K562 (cell line): Measurements from ENCODE around the gene CBX2. TPM values are rescaled to one million over a fixed set of nuclear protein-coding genes. Genes with fewer than 3 reads are reported as not detected.

Experiments used
- ATF1 ChIP-seq, 2 experiments: fragments of 450-650 bp in 1 of 2; IDR thresholded peaks; 2 replicates each; pipeline ENCODE4 v1.6.1; 2016; ENCODE audit warnings: missing compliant biosample characterization in 1 of 2, missing genetic modification characterization in 1 of 2
- BRF1 ChIP-seq: IDR thresholded peaks from 3 replicates; pipeline ENCODE4 v1.6.1; 2011; ENCODE audit warnings: borderline replicate concordance, mild to moderate bottlenecking; ENCODE audit not compliant: insufficient read length; ENCODE audit errors: extremely low read depth
- C11orf30 ChIP-seq: fragments of 450-650 bp; IDR thresholded peaks from 2 replicates; pipeline ENCODE4 v1.6.1; 2016; ENCODE audit warnings: low read depth, mild to moderate bottlenecking
- COPS2 ChIP-seq: fragments of 450-650 bp; conservative IDR thresholded peaks from 2 replicates; pipeline ENCODE4 v1.6.1; 2016; ENCODE audit warnings: mild to moderate bottlenecking, moderate library complexity
- CREB1 ChIP-seq, 2 experiments: sonication (generic) in 1 of 2; formaldehyde crosslinking in 1 of 2; IDR thresholded peaks; 2 replicates each; pipeline versions ENCODE4 v1.6.1 to v1.8.0; 2012 to 2022; ENCODE audit warnings: inconsistent platforms in 1 of 2, mild to moderate bottlenecking in 1 of 2, missing genetic modification reagents in 1 of 2, moderate library complexity in 1 of 2
- EGR1 ChIP-seq: fragments of 450-650 bp; conservative IDR thresholded peaks from 2 replicates; pipeline ENCODE4 v1.6.1; 2017; ENCODE audit warnings: mild to moderate bottlenecking
- KLF1 ChIP-seq: fragments of 450-650 bp; IDR thresholded peaks from 2 replicates; pipeline ENCODE4 v1.6.1; 2016; ENCODE audit warnings: missing genetic modification characterization, missing compliant biosample characterization
- L3MBTL2 ChIP-seq: fragments of 450-650 bp; IDR thresholded peaks from 2 replicates; pipeline ENCODE4 v1.6.1; 2016; ENCODE audit warnings: mild to moderate bottlenecking, moderate library complexity
- MYC ChIP-seq, 2 experiments: fragments of 250-450 bp in 1 of 2; sonication (Bioruptor Pico) in 1 of 2; IDR thresholded peaks; 2 replicates each; pipeline versions ENCODE4 v1.5.1 to v1.6.1; 2012 to 2021; ENCODE audit warnings: low read depth in 2 of 2, borderline replicate concordance in 1 of 2, improper control_type of control experiment in 1 of 2, low read length in 1 of 2, mild to moderate bottlenecking in 1 of 2, moderate library complexity in 1 of 2
- NEUROD1 ChIP-seq: fragments of 150-350 bp; IDR thresholded peaks from 2 replicates; pipeline ENCODE4 v1.6.1; 2014; ENCODE audit warnings: borderline replicate concordance, low read length, low read depth; ENCODE audit not compliant: partially characterized antibody
- POLR2B ChIP-seq: fragments of 450-650 bp; IDR thresholded peaks from 2 replicates; pipeline ENCODE4 v1.6.1; 2018; ENCODE audit warnings: low read depth; ENCODE audit not compliant: partially characterized antibody
- RBBP5 ChIP-seq: fragments of 200-600 bp; sonication (generic); IDR thresholded peaks from 2 replicates; pipeline ENCODE4 v1.6.1; 2012; ENCODE audit warnings: borderline replicate concordance, mild to moderate bottlenecking, low read length, control low read depth, inconsistent platforms; ENCODE audit not compliant: insufficient read depth, poor library complexity, severe bottlenecking
- RHOXF2B ChIP-seq: fragments of 250-450 bp; sonication (Bioruptor Pico); conservative IDR thresholded peaks from 2 replicates; pipeline ENCODE4 v1.5.1; 2021
- TSC22D4 ChIP-seq: fragments of 450-650 bp; IDR thresholded peaks from 2 replicates; pipeline ENCODE4 v1.6.1; 2016; ENCODE audit warnings: missing genetic modification characterization, missing biosample characterization, control low read depth
- ZBTB8A ChIP-seq: fragments of 450-650 bp; IDR thresholded peaks from 2 replicates; pipeline ENCODE4 v1.6.1; 2018; ENCODE audit warnings: mild to moderate bottlenecking, moderate library complexity; ENCODE audit not compliant: partially characterized antibody
- ZKSCAN1 ChIP-seq: fragments of 150-350 bp; IDR thresholded peaks from 2 replicates; pipeline ENCODE4 v1.6.1; 2016; ENCODE audit warnings: low read depth, low read length
- polyA plus RNA-seq, 8 experiments: library from polyadenylated mRNA; depleted of rRNA in 4 of 8; stranded (reverse) in 5 of 8; unstranded in 3 of 8; fragments of >200 nt; fragmentation: Nextera tagmentation in 2 of 8; fragmentation: Illumina TruSeq in 1 of 8; extraction: Ambion mirVana in 2 of 8; extraction: Trizol in 1 of 8; gene quantifications; 2 replicates each; pipeline versions ENCODE4 v1.2.1 to v1.2.3, GENCODE V29; 2011 to 2014; ENCODE audit warnings: inconsistent platforms in 1 of 8, missing spikeins in 1 of 8
- total RNA-seq, 7 experiments: library from RNA; depleted of rRNA in 6 of 7; stranded (reverse); fragments of >200 nt in 6 of 7; fragmentation: Illumina TruSeq in 2 of 7; extraction: Trizol in 2 of 7; gene quantifications; 2 replicates each; pipeline versions ENCODE4 v1.2.1 to v1.2.3, GENCODE V29; 2011 to 2021; ENCODE audit warnings: low replicate concordance in 1 of 7
- TF ChIP-seq, protein P1 (sequence below): sonication (generic); formaldehyde crosslinking; IDR thresholded peaks from 2 replicates; pipeline ENCODE4 v1.5.0; 2020; ENCODE audit warnings: missing genetic modification reagents
- TF ChIP-seq, protein P2 (sequence below): fragments of 450-650 bp; IDR thresholded peaks from 2 replicates; pipeline ENCODE4 v1.6.1; 2016; ENCODE audit warnings: mild to moderate bottlenecking

CBX2 gene
- total and polyA plus RNA-seq, 9 of the 15 experiments (the other 6 are each of a cell fraction or from before 2014, with no cell fraction given): 0.66 to 26.9 (median 13.9) TPM

DNA sequence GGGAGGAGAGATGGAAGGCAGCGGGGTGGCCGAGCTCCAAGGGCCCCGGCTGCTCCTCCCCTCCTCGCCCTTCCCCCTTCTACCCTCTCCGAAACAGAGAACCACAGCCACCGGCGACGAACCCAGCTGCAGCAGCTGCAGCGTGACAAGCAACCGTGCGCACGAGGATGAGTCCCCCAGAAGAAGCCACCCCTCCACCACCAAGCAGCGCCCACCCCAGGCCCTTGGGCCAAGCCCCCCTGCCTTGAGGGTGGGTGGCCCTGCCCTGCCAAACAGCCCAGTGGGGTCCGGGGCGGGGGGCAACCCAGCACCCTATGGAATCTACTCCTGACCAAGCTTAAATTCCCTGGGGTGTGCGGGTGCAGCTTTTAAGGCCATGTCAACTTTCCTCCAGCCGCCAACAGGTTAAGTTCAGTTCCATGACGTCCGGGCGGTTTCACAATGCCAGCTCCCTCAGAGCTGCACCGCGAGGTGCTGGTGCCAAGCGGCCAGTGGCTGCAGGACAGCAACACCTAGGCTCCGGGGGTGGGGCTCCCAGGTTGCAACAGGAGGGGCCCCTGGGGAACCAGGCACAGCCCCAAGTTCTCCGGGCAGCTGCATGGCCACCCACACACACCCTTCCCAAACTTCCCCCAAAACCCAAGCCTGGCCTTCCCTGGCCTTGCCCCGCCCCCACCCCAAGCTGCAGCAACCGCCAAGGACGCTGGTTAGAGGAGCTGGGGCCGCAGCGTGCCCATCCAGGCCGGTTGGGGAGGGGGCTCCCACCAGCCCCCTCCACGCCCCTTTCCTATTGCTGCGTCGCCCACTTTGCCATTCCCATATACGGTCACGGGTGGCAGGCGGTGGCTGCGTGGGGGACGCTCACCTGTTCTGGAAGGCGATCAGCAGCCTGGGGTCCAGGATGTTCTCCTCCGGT lies 59.3 kb downstream of the CBX2 start (continued):
- TF ChIP-seq MYC (IDR thresholded peaks at IDR 0.05; ENCODE audit: low read depth, low read length): peak; percentile 10; the same call in 1 of the 2 replicates
- no peak for TF ChIP-seq MYC (CRISPR knock-in tag; IDR thresholded peaks at IDR 0.05; ENCODE audit: borderline replicate concordance, low read depth)
- TF ChIP-seq NEUROD1: no peak
- no peak for TF ChIP-seq COPS2
- TF ChIP-seq EGR1: peak; percentile 43; the same call in 1 of the 2 replicates
- TF ChIP-seq ZBTB8A: no peak
- TF ChIP-seq L3MBTL2: peak; percentile 54
- no peak for TF ChIP-seq RHOXF2B (CRISPR knock-in tag)
- peak; percentile 11 for TF ChIP-seq RBBP5
- no peak for TF ChIP-seq ATF1 (CRISPR knock-in tag; IDR thresholded peaks at IDR 0.05)
- no peak for TF ChIP-seq ATF1 (tag; IDR thresholded peaks at IDR 0.05)
- no peak for TF ChIP-seq CREB1 (IDR thresholded peaks at IDR 0.05)
- 0 out of 2 replicates have a peak, but pooled peaks have one; percentile 26 for TF ChIP-seq CREB1 (CRISPR knock-in tag; IDR thresholded peaks at IDR 0.05)
- TF ChIP-seq ZKSCAN1: no peak
- TF ChIP-seq POLR2B: peak; percentile 22
- TF ChIP-seq, protein P1, sequence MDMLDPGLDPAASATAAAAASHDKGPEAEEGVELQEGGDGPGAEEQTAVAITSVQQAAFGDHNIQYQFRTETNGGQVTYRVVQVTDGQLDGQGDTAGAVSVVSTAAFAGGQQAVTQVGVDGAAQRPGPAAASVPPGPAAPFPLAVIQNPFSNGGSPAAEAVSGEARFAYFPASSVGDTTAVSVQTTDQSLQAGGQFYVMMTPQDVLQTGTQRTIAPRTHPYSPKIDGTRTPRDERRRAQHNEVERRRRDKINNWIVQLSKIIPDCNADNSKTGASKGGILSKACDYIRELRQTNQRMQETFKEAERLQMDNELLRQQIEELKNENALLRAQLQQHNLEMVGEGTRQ: no peak
- no peak for TF ChIP-seq TSC22D4 (tag)
- no peak for TF ChIP-seq C11orf30
- TF ChIP-seq, protein P2, sequence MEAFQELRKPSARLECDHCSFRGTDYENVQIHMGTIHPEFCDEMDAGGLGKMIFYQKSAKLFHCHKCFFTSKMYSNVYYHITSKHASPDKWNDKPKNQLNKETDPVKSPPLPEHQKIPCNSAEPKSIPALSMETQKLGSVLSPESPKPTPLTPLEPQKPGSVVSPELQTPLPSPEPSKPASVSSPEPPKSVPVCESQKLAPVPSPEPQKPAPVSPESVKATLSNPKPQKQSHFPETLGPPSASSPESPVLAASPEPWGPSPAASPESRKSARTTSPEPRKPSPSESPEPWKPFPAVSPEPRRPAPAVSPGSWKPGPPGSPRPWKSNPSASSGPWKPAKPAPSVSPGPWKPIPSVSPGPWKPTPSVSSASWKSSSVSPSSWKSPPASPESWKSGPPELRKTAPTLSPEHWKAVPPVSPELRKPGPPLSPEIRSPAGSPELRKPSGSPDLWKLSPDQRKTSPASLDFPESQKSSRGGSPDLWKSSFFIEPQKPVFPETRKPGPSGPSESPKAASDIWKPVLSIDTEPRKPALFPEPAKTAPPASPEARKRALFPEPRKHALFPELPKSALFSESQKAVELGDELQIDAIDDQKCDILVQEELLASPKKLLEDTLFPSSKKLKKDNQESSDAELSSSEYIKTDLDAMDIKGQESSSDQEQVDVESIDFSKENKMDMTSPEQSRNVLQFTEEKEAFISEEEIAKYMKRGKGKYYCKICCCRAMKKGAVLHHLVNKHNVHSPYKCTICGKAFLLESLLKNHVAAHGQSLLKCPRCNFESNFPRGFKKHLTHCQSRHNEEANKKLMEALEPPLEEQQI: no peak
- no peak for TF ChIP-seq KLF1
- TF ChIP-seq BRF1: no peak
